ENCODE data around the gene WDR13.

- no peak for TF ChIP-seq EZH2 (IDR thresholded peaks at IDR 0.05)
- no peak for TF ChIP-seq POLR2AphosphoS5 (IDR thresholded peaks at IDR 0.05; ENCODE audit: borderline replicate concordance, low read depth, low read length)
- TF ChIP-seq FOXP2 (optimal IDR thresholded peaks at IDR 0.05; ENCODE audit: control extremely low read depth, extremely low read length, insufficient read depth): no peak
Measured at GRCh38 chrX:48613502-48614160, 16.3 kb downstream of the WDR13 start.
